Measurements from ENCODE around the gene BHLHE23.
A peak's percentile ranks its signal among the peaks of the same experiment; 100 is the strongest.

BHLHE23 gene

GRCh38 chr20:63025534-63026331, 19.0 kb upstream of the BHLHE23 start:
- no peak for DNase-seq (ENCODE audit: low read depth)

- DNase-seq (ENCODE audit: low read depth) = no peak
Observed at GRCh38 chr20:63024573-63025392, 18.0 kb upstream of the BHLHE23 start.

GRCh38 chr20:63023936-63024571, 17.3 kb upstream of the BHLHE23 start:
- DNase-seq (ENCODE audit: low read depth) = no peak

GRCh38 chr20:63023071-63023935, 16.5 kb upstream of the BHLHE23 start:
- no peak for DNase-seq (ENCODE audit: low read depth)

- no peak for DNase-seq (ENCODE audit: low read depth)
Observed at GRCh38 chr20:63022501-63022900, 15.7 kb upstream of the BHLHE23 start.

- no peak for DNase-seq (ENCODE audit: low read depth)
Observed at GRCh38 chr20:63021356-63022321, 14.9 kb upstream of the BHLHE23 start.

- no peak for DNase-seq (ENCODE audit: low read depth)
Observed at GRCh38 chr20:63020681-63021080, 13.9 kb upstream of the BHLHE23 start.

- DNase-seq (ENCODE audit: low read depth) = no peak
Observed at GRCh38 chr20:63017826-63018411, 11.2 kb upstream of the BHLHE23 start.

- DNase-seq (ENCODE audit: low read depth) = no peak
Observed at GRCh38 chr20:63017076-63017825, 10.5 kb upstream of the BHLHE23 start.

- no peak for DNase-seq (ENCODE audit: low read depth)
Observed at GRCh38 chr20:63016514-63017075, 9.8 kb upstream of the BHLHE23 start.

- DNase-seq (ENCODE audit: low read depth) = no peak
Observed at GRCh38 chr20:63015662-63016361, 9.0 kb upstream of the BHLHE23 start.

- no peak for DNase-seq (ENCODE audit: low read depth)
Observed at GRCh38 chr20:63015147-63015661, 8.4 kb upstream of the BHLHE23 start.

GRCh38 chr20:63014710-63015109, 7.9 kb upstream of the BHLHE23 start:
- DNase-seq (ENCODE audit: low read depth) = no peak

GRCh38 chr20:63014287-63014686, 7.5 kb upstream of the BHLHE23 start:
- DNase-seq (ENCODE audit: low read depth) = no peak

GRCh38 chr20:63013207-63013606, 6.4 kb upstream of the BHLHE23 start:
- no peak for DNase-seq (ENCODE audit: low read depth)

- no peak for DNase-seq (ENCODE audit: low read depth)
Observed at GRCh38 chr20:63011798-63012197, 5.0 kb upstream of the BHLHE23 start.

- DNase-seq (ENCODE audit: low read depth) = peak; percentile 73
Observed at GRCh38 chr20:63009988-63010769, 3.4 kb upstream of the BHLHE23 start.

All from stimulated activated CD4-positive, alpha-beta T cell treated with anti-CD3 and anti-CD28 coated beads, Interleukin-2, amount 100 ng/mL, for 4 hours (primary cell).